Gastroesophageal sphincter (tissue), 4 donors: Measurements from ENCODE around the gene TMEM203. TPM values are rescaled to one million over a fixed set of nuclear protein-coding genes. Genes with fewer than 3 reads are reported as not detected.
A peak's percentile ranks its signal among the peaks of the same experiment; 100 is the strongest.

Source experiments
- ATAC-seq: fragments of 150-250 bp; one replicate; pipeline ENCODE4 v1.9.1; 2016; ENCODE audit warnings: mild to moderate bottlenecking, moderate library complexity
- H3K27ac ChIP-seq, 4 donors: fragments of 200-600 bp; sonication (generic) in 3 of 4; 1 replicate in 3 of 4; 2 replicates in 1 of 4; pipeline ENCODE4 v1.5.1; 2016 to 2019
- H3K27me3 ChIP-seq: fragments of 200-600 bp; sonication (generic); one replicate; pipeline ENCODE4 v1.5.1; 2019
- H3K36me3 ChIP-seq, 2 donors: fragments of 200-600 bp; sonication (generic); one replicate each; pipeline ENCODE4 v1.5.1; 2019; ENCODE audit warnings: control low read depth in 1 of 2
- H3K4me1 ChIP-seq, 3 donors: fragments of 200-600 bp; sonication (generic); 1 replicate in 2 of 3; 2 replicates in 1 of 3; pipeline ENCODE4 v1.5.1; 2016 to 2019; ENCODE audit warnings: control low read depth in 2 of 3
- H3K4me3 ChIP-seq, 2 donors: fragments of 200-600 bp; sonication (generic); one replicate each; pipeline ENCODE4 v1.5.1; 2019; ENCODE audit warnings: mild to moderate bottlenecking in 1 of 2, moderate library complexity in 1 of 2
- H3K9me3 ChIP-seq, 3 donors: fragments of 200-600 bp; sonication (generic); one replicate each; pipeline ENCODE4 v1.5.1; 2017 to 2019; ENCODE audit warnings: control low read depth in 2 of 3
- CTCF ChIP-seq, 4 experiments: fragments of 200-600 bp in 2 of 4; fragments of 450-650 bp in 2 of 4; sonication (generic) in 1 of 4; IDR thresholded peaks; one replicate each; pipeline ENCODE4 v1.5.1; 2017 to 2019; ENCODE audit warnings: antibody characterized with exemption in 4 of 4, mild to moderate bottlenecking in 2 of 4, moderate library complexity in 2 of 4
- EP300 ChIP-seq: sonication (generic); formaldehyde crosslinking; IDR thresholded peaks from one replicate; pipeline ENCODE4 v1.6.1; 2017; ENCODE audit warnings: antibody characterized with exemption, mild to moderate bottlenecking
- POLR2A ChIP-seq, 2 donors: fragments of 450-650 bp; IDR thresholded peaks; one replicate each; pipeline ENCODE4 v1.6.1; 2017; ENCODE audit warnings: antibody characterized with exemption in 2 of 2, mild to moderate bottlenecking in 2 of 2, moderate library complexity in 1 of 2
- POLR2AphosphoS5 ChIP-seq: sonication (generic); formaldehyde crosslinking; IDR thresholded peaks from one replicate; pipeline ENCODE4 v1.6.1; 2017; ENCODE audit warnings: antibody characterized with exemption
- WGBS, 2 donors: methylation state at CpG; one replicate each; pipeline ENCODE4 v1.1.5; 2018; ENCODE audit warnings: low coverage in 1 of 2; 5-methylcytosine and 5-hydroxymethylcytosine counted together
- total RNA-seq, 4 donors: library from RNA; depleted of rRNA; stranded (reverse); fragments of >200 nt; gene quantifications; one replicate each; pipeline ENCODE4 v1.1.0, GENCODE V29; 2016

The TMEM203 gene
- total RNA-seq, 4 donors from 2014 or later = 21.9 to 36.1 (median 29.1) TPM

- H3K9me3 ChIP-seq = no peaks in the 10 kb centered on the region
- TF ChIP-seq EP300 (no peak), CTCF (IDR thresholded peaks at IDR 0.05) (no peak), POLR2A (IDR thresholded peaks at IDR 0.05) (no peak), POLR2AphosphoS5 (no peak)
- no peaks in the 10 kb centered on the region for H3K27me3 ChIP-seq
- no peak overlapping the region for H3K27ac ChIP-seq
- peaks cover 0 to 24% of the 10 kb centered on the region in 2 donors for H3K36me3 ChIP-seq
- no peak overlapping the region for H3K4me3 ChIP-seq
- no CpG with 5 or more reads among the region's 10 CpGs for WGBS, 2 donors
- ATAC-seq = no peak
- peaks cover 0 to 81% (median 22%) of the 10 kb centered on the region in 3 donors for H3K4me1 ChIP-seq
Measured at GRCh38 chr9:137194909-137195308, 10.5 kb downstream of the TMEM203 start.

- WGBS, 2 donors = no CpG with 5 or more reads among the region's 16 CpGs
- H3K4me3 ChIP-seq = no peak overlapping the region
- peaks cover 0 to 26% of the 10 kb centered on the region in 2 donors for H3K36me3 ChIP-seq
- TF ChIP-seq CTCF (IDR thresholded peaks at IDR 0.05) (no peak), EP300 (no peak)
- H3K9me3 ChIP-seq = no peaks in the 10 kb centered on the region
- H3K27ac ChIP-seq = no peak overlapping the region
- peaks cover 5 to 81% (median 23%) of the 10 kb centered on the region in 3 donors for H3K4me1 ChIP-seq
- ATAC-seq = no peak
- H3K27me3 ChIP-seq = no peaks in the 10 kb centered on the region
Measured at GRCh38 chr9:137194388-137194787, 11.1 kb downstream of the TMEM203 start.

- no peak overlapping the region for H3K27ac ChIP-seq
- no peaks in the 10 kb centered on the region for H3K27me3 ChIP-seq
- H3K9me3 ChIP-seq = no peaks in the 10 kb centered on the region
- no peak overlapping the region for H3K4me3 ChIP-seq
- 90% methylated on average over 2 of the region's 14 CpGs; no CpG with 5 or more reads in 1 of the 2 donors for WGBS, 2 donors
- peaks cover 6 to 81% (median 20%) of the 10 kb centered on the region in 3 donors for H3K4me1 ChIP-seq
- H3K36me3 ChIP-seq = peaks cover 0 to 26% of the 10 kb centered on the region in 2 donors
- no peak for ATAC-seq
- no peak for TF ChIP-seq POLR2A (IDR thresholded peaks at IDR 0.05)
- no peak for TF ChIP-seq EP300
- no peak for TF ChIP-seq POLR2AphosphoS5
- TF ChIP-seq CTCF (IDR thresholded peaks at IDR 0.05) = no peak
Measured at GRCh38 chr9:137193771-137194170, 11.7 kb downstream of the TMEM203 start.

- Histone ChIP-seq H3K4me3 (no peak overlapping the region), H3K4me1 (peaks cover 6 to 74% (median 14%) of the 10 kb centered on the region in 3 donors), H3K27ac (peak overlapping the region in 1 of 4 donors; percentile 14), H3K9me3 (no peaks in the 10 kb centered on the region), H3K36me3 (peaks cover 0 to 26% of the 10 kb centered on the region in 2 donors), H3K27me3 (no peaks in the 10 kb centered on the region)
- no CpG with 5 or more reads among the region's 2 CpGs for WGBS, 2 donors
- no peak for TF ChIP-seq POLR2AphosphoS5
- TF ChIP-seq CTCF (IDR thresholded peaks at IDR 0.05) = no peak
- no peak for TF ChIP-seq POLR2A (IDR thresholded peaks at IDR 0.05)
- TF ChIP-seq EP300 = no peak
- ATAC-seq = no peak
Measured at GRCh38 chr9:137192859-137193258, 12.6 kb downstream of the TMEM203 start.

GRCh38 chr9:137192448-137192780 lies 13.0 kb downstream of the TMEM203 start:
- TF ChIP-seq POLR2A (IDR thresholded peaks at IDR 0.05) (no peak), POLR2AphosphoS5 (no peak), CTCF (IDR thresholded peaks at IDR 0.05) (no peak), EP300 (no peak)
- Histone ChIP-seq H3K36me3 (peaks cover 0 to 26% of the 10 kb centered on the region in 2 donors), H3K27me3 (no peaks in the 10 kb centered on the region), H3K4me1 (peaks cover 6 to 74% (median 19%) of the 10 kb centered on the region in 3 donors), H3K4me3 (no peak overlapping the region), H3K9me3 (no peaks in the 10 kb centered on the region), H3K27ac (peak overlapping the region in 1 of 4 donors; percentile 14)
- WGBS, 2 donors = 67 to 69% methylated on average over 1 to 3 of the region's 10 CpGs
- ATAC-seq = no peak
